ENCODE results near the gene FNDC11. TPM values are rescaled to one million over a fixed set of nuclear protein-coding genes. Genes with fewer than 3 reads are reported as not detected.
"Not testable (repeated sequence)": the region's sequence is repeated elsewhere in the genome, so short reads cannot be mapped to it uniquely, and the experiment has no call there.

The FNDC11 gene
- 0.33 TPM for polyA plus RNA-seq (2013, experiment 1 of 2; ENCODE audit: insufficient read length)
- 0.35 TPM for polyA plus RNA-seq (2013, experiment 2 of 2; ENCODE audit: insufficient read length)

- peak; percentile 29 for DNase-seq
Observed at GRCh38 chr20:63553933-63554290, at the start of gene FNDC11. TSS of gene FNDC11 (plus strand) at chr20:63554159. CDS start at chr20:63555664, 1,505 bp downstream.

GRCh38 chr20:63504642-63505041 is 49.3 kb upstream of the FNDC11 start:
- no peak for DNase-seq

GRCh38 chr20:63505281-63505680 is 48.7 kb upstream of the FNDC11 start:
- DNase-seq = no peak

- no peak for DNase-seq
Observed at GRCh38 chr20:63505723-63506122, 48.2 kb upstream of the FNDC11 start.

GRCh38 chr20:63507083-63507743 is 46.7 kb upstream of the FNDC11 start:
- DNase-seq = no peak

GRCh38 chr20:63508072-63508768 is 45.7 kb upstream of the FNDC11 start:
- DNase-seq = no peak

GRCh38 chr20:63509088-63509564 is 44.8 kb upstream of the FNDC11 start:
- no peak for DNase-seq

GRCh38 chr20:63513207-63513606 is 40.8 kb upstream of the FNDC11 start:
- DNase-seq = no peak

GRCh38 chr20:63514520-63514919 is 39.4 kb upstream of the FNDC11 start:
- DNase-seq = not testable (repeated sequence)

- DNase-seq = no peak
Observed at GRCh38 chr20:63517376-63518309, 36.3 kb upstream of the FNDC11 start.

GRCh38 chr20:63518351-63518861 is 35.6 kb upstream of the FNDC11 start:
- no peak for DNase-seq

GRCh38 chr20:63518946-63519667 is 34.9 kb upstream of the FNDC11 start:
- no peak for DNase-seq

- peak; percentile 62 for DNase-seq
Observed at GRCh38 chr20:63519668-63520503, 34.1 kb upstream of the FNDC11 start.

- DNase-seq = peak; percentile 85
Observed at GRCh38 chr20:63520504-63520933, 33.4 kb upstream of the FNDC11 start, which contains the start of gene PPDPF. TSS of gene PPDPF (plus strand) at chr20:63520765. CDS start at chr20:63521309, 544 bp downstream.

GRCh38 chr20:63520934-63521601 is 32.9 kb upstream of the FNDC11 start:
- DNase-seq = peak; percentile 77

GRCh38 chr20:63521602-63522001 is 32.4 kb upstream of the FNDC11 start:
- no peak for DNase-seq

GRCh38 chr20:63522091-63522868 is 31.7 kb upstream of the FNDC11 start:
- no peak for DNase-seq

GRCh38 chr20:63522981-63523611 is 30.9 kb upstream of the FNDC11 start:
- DNase-seq = no peak

GRCh38 chr20:63525185-63525584 is 28.8 kb upstream of the FNDC11 start:
- DNase-seq = no peak
